ENCODE measurements around the gene RNF223.

The RNF223 gene

DNA sequence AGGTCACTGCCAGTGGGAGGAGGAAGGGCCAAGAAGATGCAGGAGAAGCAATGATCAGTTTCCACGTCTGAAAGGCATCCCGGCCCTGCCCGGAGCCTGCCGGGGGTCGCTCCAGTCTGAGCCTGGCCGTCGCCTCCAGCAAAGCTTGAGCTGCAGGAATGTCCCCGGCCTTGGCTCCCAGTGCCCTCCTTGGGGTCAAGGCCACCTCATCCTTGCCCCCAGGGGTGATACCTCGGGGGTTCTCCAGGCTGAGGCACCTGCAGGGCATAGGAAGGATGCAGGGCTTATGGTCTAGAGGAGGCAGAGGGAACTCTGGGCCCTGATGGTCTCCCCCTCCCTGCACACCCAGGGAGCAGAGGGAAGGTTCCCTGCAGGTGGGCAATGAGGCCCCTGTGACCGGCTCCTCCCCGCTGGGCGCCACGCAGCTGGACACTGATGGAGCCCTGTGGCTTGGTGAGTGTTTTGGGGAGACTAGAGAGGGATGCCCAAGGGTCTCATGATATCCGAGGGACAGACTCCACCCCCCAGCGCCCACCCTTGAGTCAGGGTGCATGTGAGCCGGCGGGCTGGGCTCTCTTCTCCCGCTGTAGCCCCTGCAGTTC, 19.9 kb downstream of the RNF223 start:
- H3K9me3 ChIP-seq (ENCODE audit: control insufficient read depth, insufficient read depth, low read depth, low read length): no peaks in the 10 kb centered on the region
- H3K27me3 ChIP-seq (ENCODE audit: control insufficient read depth, insufficient read depth, low read length): peaks cover 29% of the 10 kb centered on the region
- peaks cover 59% of the 10 kb centered on the region for H3K36me3 ChIP-seq (ENCODE audit: control insufficient read depth, insufficient read depth, low read length)
- H3K9ac ChIP-seq (ENCODE audit: low read length): no peak overlapping the region
- peaks cover 9% of the 10 kb centered on the region for H3K4me1 ChIP-seq (ENCODE audit: control insufficient read depth, insufficient read depth, low read length)
- H3K27ac ChIP-seq (ENCODE audit: low read depth, low read length): no peak overlapping the region
- no peak overlapping the region for H3K4me3 ChIP-seq (ENCODE audit: low read depth, low read length)

DNA sequence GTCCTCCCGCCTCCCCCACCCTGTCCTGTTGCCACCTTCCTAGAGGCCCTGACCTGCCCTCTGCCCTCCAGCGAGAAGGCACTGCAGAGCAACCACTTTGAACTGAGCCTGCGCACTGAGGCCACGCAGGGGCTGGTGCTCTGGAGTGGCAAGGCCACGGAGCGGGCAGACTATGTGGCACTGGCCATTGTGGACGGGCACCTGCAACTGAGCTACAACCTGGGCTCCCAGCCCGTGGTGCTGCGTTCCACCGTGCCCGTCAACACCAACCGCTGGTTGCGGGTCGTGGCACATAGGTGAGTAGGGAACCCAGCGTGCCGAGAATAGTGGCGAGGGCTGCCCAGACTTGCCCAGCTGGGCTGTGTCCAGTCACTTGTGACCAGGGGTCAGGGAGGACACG, 20.4 kb downstream of the RNF223 start:
- H3K9me3 ChIP-seq (ENCODE audit: control insufficient read depth, insufficient read depth, low read depth, low read length): no peaks in the 10 kb centered on the region
- peaks cover 61% of the 10 kb centered on the region for H3K36me3 ChIP-seq (ENCODE audit: control insufficient read depth, insufficient read depth, low read length)
- no peak overlapping the region for H3K4me3 ChIP-seq (ENCODE audit: low read depth, low read length)
- H3K27me3 ChIP-seq (ENCODE audit: control insufficient read depth, insufficient read depth, low read length): peaks cover 25% of the 10 kb centered on the region
- H3K9ac ChIP-seq (ENCODE audit: low read length): no peak overlapping the region
- H3K4me1 ChIP-seq (ENCODE audit: control insufficient read depth, insufficient read depth, low read length): peaks cover 5% of the 10 kb centered on the region
- H3K27ac ChIP-seq (ENCODE audit: low read depth, low read length): no peak overlapping the region

- Histone ChIP-seq H3K27me3 (ENCODE audit: control insufficient read depth, insufficient read depth, low read length) (peaks cover 18% of the 10 kb centered on the region), H3K4me1 (ENCODE audit: control insufficient read depth, insufficient read depth, low read length) (no peaks in the 10 kb centered on the region), H3K9me3 (ENCODE audit: control insufficient read depth, insufficient read depth, low read depth, low read length) (no peaks in the 10 kb centered on the region), H3K27ac (ENCODE audit: low read depth, low read length) (no peak overlapping the region), H3K36me3 (ENCODE audit: control insufficient read depth, insufficient read depth, low read length) (peaks cover 61% of the 10 kb centered on the region), H3K9ac (ENCODE audit: low read length) (no peak overlapping the region), H3K4me3 (ENCODE audit: low read depth, low read length) (no peak overlapping the region)
Measured at GRCh38 chr1:1053022-1053421, 21.1 kb downstream of the RNF223 start.

GRCh38 chr1:1052003-1052840, 21.9 kb downstream of the RNF223 start:
- Histone ChIP-seq H3K36me3 (ENCODE audit: control insufficient read depth, insufficient read depth, low read length) (peaks cover 68% of the 10 kb centered on the region), H3K4me1 (ENCODE audit: control insufficient read depth, insufficient read depth, low read length) (no peaks in the 10 kb centered on the region), H3K9ac (ENCODE audit: low read length) (no peak overlapping the region), H3K9me3 (ENCODE audit: control insufficient read depth, insufficient read depth, low read depth, low read length) (no peaks in the 10 kb centered on the region), H3K4me3 (ENCODE audit: low read depth, low read length) (no peak overlapping the region), H3K27me3 (ENCODE audit: control insufficient read depth, insufficient read depth, low read length) (peaks cover 11% of the 10 kb centered on the region; the same call in 1 of the 2 replicates), H3K27ac (ENCODE audit: low read depth, low read length) (no peak overlapping the region)

DNA sequence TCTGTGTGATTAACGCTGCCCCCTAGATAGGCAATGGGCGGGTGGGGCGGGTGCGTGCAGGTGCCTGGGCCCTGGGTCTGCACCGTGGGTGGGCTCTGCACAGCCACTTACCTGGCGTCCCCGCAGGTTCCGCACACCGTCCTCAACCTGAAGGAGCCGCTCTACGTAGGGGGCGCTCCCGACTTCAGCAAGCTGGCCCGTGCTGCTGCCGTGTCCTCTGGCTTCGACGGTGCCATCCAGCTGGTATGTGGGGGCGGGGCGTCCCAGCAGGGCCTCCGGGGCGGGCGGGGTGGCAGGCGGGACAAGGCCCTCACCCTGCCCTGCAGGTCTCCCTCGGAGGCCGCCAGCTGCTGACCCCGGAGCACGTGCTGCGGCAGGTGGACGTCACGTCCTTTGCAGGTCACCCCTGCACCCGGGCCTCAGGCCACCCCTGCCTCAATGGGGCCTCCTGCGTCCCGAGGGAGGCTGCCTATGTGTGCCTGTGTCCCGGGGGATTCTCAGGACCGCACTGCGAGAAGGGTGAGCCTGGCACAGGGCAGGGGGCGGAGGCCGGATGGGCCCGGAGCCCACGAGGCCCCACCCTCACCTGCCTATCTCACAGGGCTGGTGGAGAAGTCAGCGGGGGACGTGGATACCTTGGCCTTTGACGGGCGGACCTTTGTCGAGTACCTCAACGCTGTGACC, 22.8 kb downstream of the RNF223 start:
- Histone ChIP-seq H3K4me1 (ENCODE audit: control insufficient read depth, insufficient read depth, low read length) (no peaks in the 10 kb centered on the region), H3K27me3 (ENCODE audit: control insufficient read depth, insufficient read depth, low read length) (peaks cover 1% of the 10 kb centered on the region; the same call in 1 of the 2 replicates), H3K4me3 (ENCODE audit: low read depth, low read length) (no peak overlapping the region), H3K9me3 (ENCODE audit: control insufficient read depth, insufficient read depth, low read depth, low read length) (no peaks in the 10 kb centered on the region), H3K27ac (ENCODE audit: low read depth, low read length) (no peak overlapping the region), H3K36me3 (ENCODE audit: control insufficient read depth, insufficient read depth, low read length) (peaks cover 77% of the 10 kb centered on the region), H3K9ac (ENCODE audit: low read length) (no peak overlapping the region)

GRCh38 chr1:1050577-1051052, 23.5 kb downstream of the RNF223 start:
- H3K9me3 ChIP-seq (ENCODE audit: control insufficient read depth, insufficient read depth, low read depth, low read length): no peaks in the 10 kb centered on the region
- no peak overlapping the region for H3K4me3 ChIP-seq (ENCODE audit: low read depth, low read length)
- no peaks in the 10 kb centered on the region for H3K4me1 ChIP-seq (ENCODE audit: control insufficient read depth, insufficient read depth, low read length)
- peaks cover 80% of the 10 kb centered on the region for H3K36me3 ChIP-seq (ENCODE audit: control insufficient read depth, insufficient read depth, low read length)
- H3K27ac ChIP-seq (ENCODE audit: low read depth, low read length): no peak overlapping the region
- H3K27me3 ChIP-seq (ENCODE audit: control insufficient read depth, insufficient read depth, low read length): no peaks in the 10 kb centered on the region
- no peak overlapping the region for H3K9ac ChIP-seq (ENCODE audit: low read length)

- Histone ChIP-seq H3K36me3 (ENCODE audit: control insufficient read depth, insufficient read depth, low read length) (peaks cover 80% of the 10 kb centered on the region), H3K27ac (ENCODE audit: low read depth, low read length) (no peak overlapping the region), H3K9ac (ENCODE audit: low read length) (no peak overlapping the region), H3K27me3 (ENCODE audit: control insufficient read depth, insufficient read depth, low read length) (no peaks in the 10 kb centered on the region), H3K4me3 (ENCODE audit: low read depth, low read length) (no peak overlapping the region), H3K4me1 (ENCODE audit: control insufficient read depth, insufficient read depth, low read length) (no peaks in the 10 kb centered on the region), H3K9me3 (ENCODE audit: control insufficient read depth, insufficient read depth, low read depth, low read length) (no peaks in the 10 kb centered on the region)
Measured at GRCh38 chr1:1049318-1050165, 24.6 kb downstream of the RNF223 start.

DNA sequence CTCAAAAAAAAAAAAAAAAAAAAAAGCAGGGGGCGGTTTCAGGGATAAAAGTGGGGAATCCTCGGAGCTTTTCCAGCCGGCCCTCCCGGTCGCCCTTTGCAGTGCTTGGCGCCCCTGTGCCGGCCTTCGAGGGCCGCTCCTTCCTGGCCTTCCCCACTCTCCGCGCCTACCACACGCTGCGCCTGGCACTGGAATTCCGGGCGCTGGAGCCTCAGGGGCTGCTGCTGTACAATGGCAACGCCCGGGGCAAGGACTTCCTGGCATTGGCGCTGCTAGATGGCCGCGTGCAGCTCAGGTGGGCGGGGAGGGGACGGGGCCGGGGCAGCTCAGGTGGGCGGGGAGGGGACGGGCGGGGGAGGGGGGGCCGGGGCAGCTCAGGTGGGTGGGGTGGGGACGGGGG, 25.3 kb downstream of the RNF223 start:
- H3K4me1 ChIP-seq (ENCODE audit: control insufficient read depth, insufficient read depth, low read length): no peaks in the 10 kb centered on the region
- no peak overlapping the region for H3K9ac ChIP-seq (ENCODE audit: low read length)
- H3K36me3 ChIP-seq (ENCODE audit: control insufficient read depth, insufficient read depth, low read length): peaks cover 80% of the 10 kb centered on the region
- no peak overlapping the region for H3K27ac ChIP-seq (ENCODE audit: low read depth, low read length)
- no peaks in the 10 kb centered on the region for H3K27me3 ChIP-seq (ENCODE audit: control insufficient read depth, insufficient read depth, low read length)
- H3K9me3 ChIP-seq (ENCODE audit: control insufficient read depth, insufficient read depth, low read depth, low read length): no peaks in the 10 kb centered on the region
- H3K4me3 ChIP-seq (ENCODE audit: low read depth, low read length): no peak overlapping the region

- Histone ChIP-seq H3K36me3 (ENCODE audit: control insufficient read depth, insufficient read depth, low read length) (peaks cover 80% of the 10 kb centered on the region), H3K9me3 (ENCODE audit: control insufficient read depth, insufficient read depth, low read depth, low read length) (no peaks in the 10 kb centered on the region), H3K4me3 (ENCODE audit: low read depth, low read length) (no peak overlapping the region), H3K4me1 (ENCODE audit: control insufficient read depth, insufficient read depth, low read length) (no peaks in the 10 kb centered on the region), H3K27ac (ENCODE audit: low read depth, low read length) (no peak overlapping the region), H3K9ac (ENCODE audit: low read length) (no peak overlapping the region), H3K27me3 (ENCODE audit: control insufficient read depth, insufficient read depth, low read length) (no peaks in the 10 kb centered on the region)
Measured at GRCh38 chr1:1047963-1048362, 26.1 kb downstream of the RNF223 start.

GRCh38 chr1:1047407-1047806, 26.7 kb downstream of the RNF223 start:
- Histone ChIP-seq H3K9me3 (ENCODE audit: control insufficient read depth, insufficient read depth, low read depth, low read length) (no peaks in the 10 kb centered on the region), H3K4me3 (ENCODE audit: low read depth, low read length) (no peak overlapping the region), H3K4me1 (ENCODE audit: control insufficient read depth, insufficient read depth, low read length) (no peaks in the 10 kb centered on the region), H3K27ac (ENCODE audit: low read depth, low read length) (no peak overlapping the region), H3K36me3 (ENCODE audit: control insufficient read depth, insufficient read depth, low read length) (peaks cover 79% of the 10 kb centered on the region), H3K9ac (ENCODE audit: low read length) (no peak overlapping the region), H3K27me3 (ENCODE audit: control insufficient read depth, insufficient read depth, low read length) (no peaks in the 10 kb centered on the region)

Data from HUES6 (cell line).